HK-2 (cell line): ENCODE measurements around the gene TSEN54.
A peak's percentile ranks its signal among the peaks of the same experiment; 100 is the strongest.

Source experiments
- DNase-seq: peaks from one replicate; pipeline ENCODE4 v3.0.0-alpha.2; 2018; ENCODE audit not compliant: unreplicated experiment

TSEN54 gene

DNA sequence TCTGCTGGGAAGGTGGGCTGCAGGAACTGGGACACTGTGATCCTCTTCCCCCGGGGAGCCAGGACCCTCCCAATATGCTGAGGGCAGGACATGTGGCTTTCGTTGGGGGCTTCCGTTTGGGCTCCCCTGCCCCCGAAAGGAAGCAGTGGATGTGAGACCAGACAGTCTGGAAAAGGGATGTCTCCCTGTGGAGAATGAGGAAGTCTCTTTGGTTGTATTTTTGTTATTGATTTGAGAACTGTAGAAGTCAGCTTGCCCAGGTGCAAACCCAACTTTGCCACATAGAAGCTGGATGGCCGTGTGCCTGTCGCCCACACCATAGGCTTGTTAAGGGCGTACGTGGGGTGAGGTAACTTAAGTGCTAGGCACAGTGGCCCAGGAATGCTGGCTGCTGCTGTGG lies 27.9 kb downstream of the TSEN54 start:
- DNase-seq: no peak

- DNase-seq: no peak
Measured at GRCh38 chr17:75546181-75546580, 29.9 kb downstream of the TSEN54 start.

DNA sequence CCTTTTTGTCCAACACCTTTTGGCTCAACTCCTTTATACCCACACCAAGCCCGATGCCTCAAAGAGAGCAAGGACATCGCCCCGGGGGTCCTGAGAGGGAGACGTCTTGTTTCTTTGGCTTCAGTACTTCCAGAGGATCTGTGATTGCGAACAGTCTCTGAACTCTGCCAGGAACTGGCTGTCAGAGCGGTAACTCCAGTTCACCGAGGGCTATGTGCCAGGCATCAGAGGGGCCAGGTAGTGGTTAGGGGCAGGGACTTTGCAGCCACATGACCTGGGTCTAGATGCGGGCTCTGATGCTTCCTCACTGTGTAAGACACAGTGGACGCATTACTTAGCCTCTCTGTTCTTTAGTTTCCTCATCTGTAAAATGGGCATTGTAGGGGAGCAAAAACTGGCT lies 30.8 kb downstream of the TSEN54 start:
- no peak for DNase-seq

- DNase-seq: no peak
Measured at GRCh38 chr17:75548813-75549212, 32.5 kb downstream of the TSEN54 start.

DNA sequence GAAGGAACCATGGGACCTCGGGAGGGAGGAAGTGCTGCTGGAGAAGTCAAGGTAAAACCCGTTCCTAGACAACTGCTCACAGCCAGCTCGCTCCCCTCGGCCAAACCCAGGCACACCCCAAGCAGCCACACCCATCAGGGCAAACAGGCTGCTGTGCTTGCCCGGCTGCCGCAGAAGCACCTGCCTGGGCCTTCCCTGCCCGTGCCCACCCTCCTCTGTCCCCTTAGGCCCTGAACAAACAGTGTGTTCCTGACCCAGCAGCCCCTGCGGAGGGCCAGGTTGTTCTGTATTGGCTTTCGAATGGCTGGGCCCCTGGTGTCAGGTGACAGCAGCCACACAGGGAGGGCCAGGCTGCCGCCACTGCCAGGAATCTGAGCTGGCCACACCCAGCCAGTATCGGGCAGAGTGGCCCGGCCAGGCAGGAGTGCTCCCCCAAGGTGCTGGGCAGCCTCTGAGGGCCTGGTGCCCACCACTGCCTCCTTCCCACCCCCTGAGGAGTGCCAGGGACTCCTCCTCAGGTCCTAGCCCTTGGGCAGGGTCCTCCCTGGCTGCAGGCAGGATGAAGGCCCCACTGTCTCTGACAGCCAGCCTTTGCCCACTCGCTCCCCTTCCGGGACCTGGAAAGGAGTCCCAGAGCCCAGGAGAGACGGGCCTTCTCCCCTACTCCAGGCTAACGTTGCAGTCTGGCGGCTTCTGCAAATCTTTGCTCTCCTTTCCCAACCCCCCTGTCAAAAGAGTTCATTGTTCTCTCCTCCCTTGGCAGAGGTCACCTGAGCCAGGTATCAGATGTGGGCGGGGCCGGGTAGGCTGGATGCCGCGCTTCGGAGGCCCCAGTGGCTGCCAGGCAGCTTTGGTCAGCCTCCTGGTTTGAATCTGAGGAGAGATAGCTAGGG lies 33.2 kb downstream of the TSEN54 start:
- DNase-seq: no peak

DNA sequence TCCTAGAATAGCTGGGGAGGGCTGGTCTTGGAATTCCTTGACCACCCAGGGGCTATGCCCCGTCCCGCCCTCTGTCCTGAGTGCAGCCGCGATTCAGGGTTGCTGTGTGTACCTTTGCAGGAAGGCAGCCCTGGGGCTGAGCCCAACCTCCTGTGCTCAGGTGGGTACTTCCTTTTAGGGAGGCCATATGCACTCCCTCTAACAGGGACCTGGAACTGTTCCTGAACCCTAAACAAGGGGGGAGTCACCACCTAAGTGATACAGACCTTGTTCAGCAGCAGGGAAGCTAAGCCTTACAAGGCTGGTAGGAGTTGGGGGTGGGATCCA lies 33.8 kb downstream of the TSEN54 start:
- no peak for DNase-seq

- no peak for DNase-seq
Measured at GRCh38 chr17:75551266-75551665, 34.9 kb downstream of the TSEN54 start.

GRCh38 chr17:75552425-75553294 lies 36.3 kb downstream of the TSEN54 start:
- no peak for DNase-seq

DNA sequence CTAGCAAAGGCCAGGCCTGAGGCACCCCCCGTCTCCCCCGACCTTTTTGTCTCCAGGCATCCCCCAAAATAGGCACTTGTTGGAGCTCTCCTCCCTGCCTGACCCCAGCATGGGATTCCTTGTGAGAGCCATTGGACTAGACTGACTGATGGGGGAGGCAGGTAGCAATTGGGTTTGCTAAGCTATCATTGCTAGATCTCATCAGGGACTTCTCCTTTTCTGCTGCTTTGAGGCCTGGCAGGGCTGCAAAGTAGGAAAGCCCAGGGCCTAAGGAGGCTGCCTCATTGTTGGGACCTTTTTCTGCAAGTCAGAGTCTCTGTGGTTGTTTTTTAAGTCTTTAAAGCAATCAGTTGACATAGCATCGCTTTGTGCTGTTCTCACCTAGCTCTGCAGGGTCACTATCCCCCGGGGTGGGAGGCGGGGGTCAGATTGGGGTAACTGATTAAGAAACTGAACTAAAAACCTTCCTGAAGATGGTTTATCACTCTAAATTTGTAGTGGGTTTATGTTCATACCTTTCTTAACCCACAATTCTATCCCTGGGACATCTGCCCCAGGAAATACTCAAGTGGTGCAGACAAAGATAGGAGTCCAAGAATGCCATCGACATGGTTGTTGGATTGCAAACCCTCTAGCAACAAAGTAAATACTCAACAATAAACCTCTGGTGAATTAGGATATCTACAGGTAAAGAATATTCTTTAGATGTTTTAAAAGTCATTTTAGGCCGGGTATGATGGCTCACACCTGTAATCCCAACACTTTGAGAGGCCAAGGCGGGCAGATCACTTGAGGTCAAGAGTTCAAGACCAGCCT lies 37.2 kb downstream of the TSEN54 start:
- DNase-seq: no peak

DNA sequence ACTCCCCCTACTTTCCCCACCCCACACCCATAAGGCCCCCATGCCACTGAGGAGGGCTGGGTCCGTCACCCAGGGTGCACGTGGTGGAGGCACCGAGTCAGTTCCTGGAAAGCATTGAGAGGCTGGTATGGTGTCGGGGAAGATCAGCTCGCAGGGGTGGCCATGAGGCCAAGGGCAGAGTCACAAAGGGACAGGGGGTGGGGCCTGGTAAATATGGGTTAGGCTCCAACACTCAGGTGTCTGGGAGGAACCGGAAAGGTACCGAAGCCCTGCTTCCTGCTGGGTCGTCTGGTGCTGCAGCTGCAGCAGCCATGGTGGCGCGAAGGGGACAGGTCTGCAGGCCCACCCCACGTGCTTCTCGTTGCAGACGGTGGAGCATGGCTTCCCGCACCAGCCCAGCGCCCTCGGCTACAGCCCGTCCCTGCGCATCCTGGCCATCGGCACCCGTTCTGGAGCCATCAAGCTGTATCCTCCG lies 39.4 kb downstream of the TSEN54 start:
- DNase-seq: no peak

DNA sequence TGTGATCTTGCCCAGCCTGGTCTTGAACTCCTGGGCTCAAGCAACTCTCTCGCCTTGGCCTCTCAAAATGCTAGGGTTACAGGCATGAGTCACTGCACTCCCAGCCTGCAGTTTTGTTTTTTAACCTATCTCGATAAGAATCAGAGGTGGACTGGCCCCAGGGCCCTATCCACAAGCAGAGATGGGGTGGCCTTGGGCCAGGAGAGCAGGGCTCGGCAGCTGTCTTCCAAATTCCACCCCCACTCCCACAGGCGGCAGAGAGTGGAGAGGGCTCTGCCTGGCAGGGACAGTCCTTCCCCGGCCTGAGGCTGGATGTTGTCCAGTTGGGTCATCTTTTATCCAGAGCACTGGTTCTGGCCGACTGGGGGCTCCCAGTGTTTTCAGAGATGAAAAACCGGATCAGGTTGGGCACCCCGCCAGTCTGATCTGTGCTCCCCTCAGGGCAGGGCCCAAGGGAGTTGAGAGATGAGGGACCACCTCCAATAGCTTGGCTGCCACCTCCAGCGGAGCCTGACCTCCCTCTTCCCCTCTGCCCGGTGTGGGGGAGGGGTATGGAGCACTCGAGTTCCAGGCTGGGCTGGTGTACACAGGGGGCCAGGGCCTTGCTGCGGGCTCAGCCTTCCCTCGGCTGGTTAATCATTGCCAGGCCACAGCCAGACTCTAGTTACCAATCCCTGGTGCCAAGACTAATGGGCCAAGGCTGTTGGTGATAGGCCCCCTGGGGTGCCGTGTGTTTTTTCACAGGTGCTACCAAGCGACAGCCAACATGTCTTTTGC lies 40.9 kb downstream of the TSEN54 start:
- DNase-seq: peak; percentile 87

DNA sequence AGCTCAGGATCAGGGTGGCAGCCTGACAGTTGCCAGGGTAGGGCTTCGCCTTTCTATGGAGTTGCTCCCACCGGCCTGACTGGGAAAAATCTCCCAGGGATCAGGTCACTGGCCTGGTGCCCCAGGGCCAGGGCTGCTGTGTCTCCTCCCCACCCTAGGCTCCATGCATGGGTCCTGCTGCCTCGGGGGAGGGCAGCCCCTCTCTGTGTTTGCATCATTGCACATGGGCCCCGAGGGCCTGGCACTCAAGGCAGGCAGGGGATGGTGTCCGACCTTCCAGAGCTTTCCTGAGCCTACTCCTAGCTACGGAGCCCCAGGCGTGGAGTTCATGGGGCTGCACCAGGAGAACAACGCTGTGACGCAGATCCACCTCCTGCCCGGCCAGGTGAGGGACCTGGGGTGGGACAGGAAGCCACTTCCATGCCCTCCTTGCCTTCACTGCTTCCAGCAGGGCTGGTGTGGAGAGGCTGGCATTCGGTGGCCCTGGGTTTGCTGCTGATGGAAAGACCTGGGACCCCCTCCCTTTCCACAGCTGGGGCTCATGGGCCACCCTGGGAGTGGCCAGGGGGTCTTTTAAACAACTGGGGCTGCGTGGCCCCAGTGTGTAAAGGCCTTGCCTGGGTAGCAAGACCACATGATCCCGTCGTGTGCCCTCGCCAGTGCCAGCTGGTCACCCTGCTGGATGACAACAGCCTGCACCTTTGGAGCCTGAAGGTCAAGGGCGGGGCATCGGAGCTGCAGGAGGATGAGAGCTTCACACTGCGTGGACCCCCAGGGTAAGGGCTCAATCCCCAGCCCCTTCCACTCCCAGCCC lies 41.7 kb downstream of the TSEN54 start:
- DNase-seq: no peak

GRCh38 chr17:75558666-75559530 lies 42.6 kb downstream of the TSEN54 start:
- no peak for DNase-seq

GRCh38 chr17:75559958-75560533 lies 43.7 kb downstream of the TSEN54 start:
- no peak for DNase-seq

DNA sequence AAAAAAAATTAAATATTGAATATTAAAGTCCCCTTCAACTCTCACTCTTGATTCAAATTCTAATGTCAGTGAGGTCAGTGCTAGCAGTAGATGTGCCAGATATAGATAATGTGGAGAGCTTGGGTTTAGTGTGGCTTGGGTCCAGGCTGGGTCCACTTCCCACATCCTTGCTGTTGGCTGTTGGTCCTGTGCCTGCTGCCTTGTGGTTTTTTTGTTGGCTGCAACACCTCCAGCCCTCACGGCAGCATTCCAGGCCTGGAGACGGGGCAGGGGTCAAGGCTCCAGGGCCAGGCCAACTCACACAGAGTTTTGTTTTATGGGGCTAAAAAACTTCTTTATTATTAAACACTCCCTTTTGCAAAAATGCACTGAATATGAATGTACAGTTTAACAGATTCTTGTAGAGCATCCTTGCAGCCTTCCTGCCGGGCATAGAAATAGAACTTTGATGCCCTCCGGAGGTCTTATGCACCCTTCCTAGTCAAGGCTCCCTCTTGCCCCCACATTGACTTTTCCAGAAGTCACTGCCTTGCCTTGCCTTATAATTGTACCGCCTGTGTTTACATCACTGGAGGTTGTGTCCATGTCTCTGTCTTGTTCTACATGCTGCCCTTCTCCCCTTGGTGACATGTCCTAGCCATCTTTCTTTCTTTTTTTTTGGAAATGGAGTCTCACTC lies 45.7 kb downstream of the TSEN54 start:
- DNase-seq: no peak

GRCh38 chr17:75563063-75563758 lies 46.9 kb downstream of the TSEN54 start:
- DNase-seq: no peak

DNA sequence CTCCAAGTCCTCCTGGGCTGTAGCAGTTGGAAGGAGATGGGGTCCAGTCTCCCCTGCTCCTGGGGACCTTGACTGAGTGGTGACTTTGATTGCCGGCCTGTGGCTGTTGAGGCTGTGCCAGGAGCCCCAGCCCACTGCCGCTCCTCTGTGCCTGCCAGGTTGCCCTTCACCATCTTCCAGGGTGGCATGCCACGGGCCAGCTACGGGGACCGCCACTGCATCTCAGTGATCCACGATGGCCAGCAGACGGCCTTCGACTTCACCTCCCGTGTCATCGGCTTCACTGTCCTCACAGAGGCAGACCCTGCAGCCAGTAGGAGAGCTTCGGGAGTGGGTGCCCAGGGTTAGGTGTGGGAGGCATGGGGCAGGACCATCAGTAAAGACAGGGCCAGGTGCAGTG lies 47.9 kb downstream of the TSEN54 start:
- DNase-seq: no peak

DNA sequence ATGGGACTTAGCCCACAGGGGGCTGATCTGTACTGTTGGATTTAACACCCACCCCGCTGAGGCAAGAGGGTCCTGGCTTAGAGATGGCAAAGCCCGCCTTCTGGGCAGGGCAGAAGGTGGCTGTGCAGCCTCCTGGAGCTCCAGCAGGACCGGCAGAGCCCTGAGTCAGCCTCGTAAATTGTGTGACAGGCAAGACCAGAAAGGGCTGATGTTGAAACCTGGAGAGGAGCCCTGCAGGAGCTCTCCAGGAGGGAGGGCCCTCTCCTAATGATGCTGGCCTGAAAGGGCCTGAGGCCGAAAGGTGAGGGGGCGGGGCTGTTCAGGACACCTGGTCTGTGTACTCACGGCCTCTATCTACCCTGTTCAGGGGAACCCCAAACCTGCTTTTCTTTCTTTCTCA lies 48.7 kb downstream of the TSEN54 start:
- no peak for DNase-seq
